Fibroblast of pulmonary artery (primary cell): ENCODE results near the gene KCNJ3.
A peak's percentile ranks its signal among the peaks of the same experiment; 100 is the strongest.

Source experiments
- DNase-seq: peaks from one replicate; pipeline ENCODE4 v3.0.0-alpha.2; 2010; ENCODE audit warnings: low read depth
- H3K4me3 ChIP-seq: replicated peaks from 2 replicates; pipeline ENCODE4 v1.5.1; 2011; ENCODE audit warnings: low read depth, mild to moderate bottlenecking, control low read depth, low read length, moderate library complexity
- TF ChIP-seq, protein P1 (sequence below): IDR thresholded peaks from 2 replicates; pipeline ENCODE4 v1.5.1; 2011; ENCODE audit warnings: mild to moderate bottlenecking, control low read depth, low read length, inconsistent platforms; ENCODE audit errors: missing control alignments

Gene KCNJ3

DNA sequence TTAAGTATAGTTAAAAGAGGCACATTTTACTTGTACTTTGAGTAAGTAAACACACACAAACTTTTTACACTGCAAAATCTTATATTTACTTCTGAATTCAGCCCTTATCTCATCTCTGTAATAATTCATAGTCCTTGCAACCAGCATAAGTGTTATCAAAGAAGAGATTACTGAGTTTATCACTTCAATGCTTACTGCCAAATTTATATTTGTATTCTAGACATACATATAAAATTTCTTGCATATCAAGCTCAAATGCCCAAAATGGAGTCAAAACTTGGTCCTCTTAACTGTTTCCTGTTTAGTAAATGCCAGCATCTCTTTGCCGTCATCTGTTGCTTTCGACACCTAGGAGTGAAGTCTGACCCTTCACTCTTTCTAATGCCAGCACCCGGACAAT is 21.1 kb upstream of the KCNJ3 start:
- TF ChIP-seq, protein P1, sequence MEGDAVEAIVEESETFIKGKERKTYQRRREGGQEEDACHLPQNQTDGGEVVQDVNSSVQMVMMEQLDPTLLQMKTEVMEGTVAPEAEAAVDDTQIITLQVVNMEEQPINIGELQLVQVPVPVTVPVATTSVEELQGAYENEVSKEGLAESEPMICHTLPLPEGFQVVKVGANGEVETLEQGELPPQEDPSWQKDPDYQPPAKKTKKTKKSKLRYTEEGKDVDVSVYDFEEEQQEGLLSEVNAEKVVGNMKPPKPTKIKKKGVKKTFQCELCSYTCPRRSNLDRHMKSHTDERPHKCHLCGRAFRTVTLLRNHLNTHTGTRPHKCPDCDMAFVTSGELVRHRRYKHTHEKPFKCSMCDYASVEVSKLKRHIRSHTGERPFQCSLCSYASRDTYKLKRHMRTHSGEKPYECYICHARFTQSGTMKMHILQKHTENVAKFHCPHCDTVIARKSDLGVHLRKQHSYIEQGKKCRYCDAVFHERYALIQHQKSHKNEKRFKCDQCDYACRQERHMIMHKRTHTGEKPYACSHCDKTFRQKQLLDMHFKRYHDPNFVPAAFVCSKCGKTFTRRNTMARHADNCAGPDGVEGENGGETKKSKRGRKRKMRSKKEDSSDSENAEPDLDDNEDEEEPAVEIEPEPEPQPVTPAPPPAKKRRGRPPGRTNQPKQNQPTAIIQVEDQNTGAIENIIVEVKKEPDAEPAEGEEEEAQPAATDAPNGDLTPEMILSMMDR: no peak
- H3K4me3 ChIP-seq: no peak overlapping the region
- no peak for DNase-seq

- no peak for DNase-seq
- TF ChIP-seq, protein P1: no peak
- H3K4me3 ChIP-seq: no peak overlapping the region
Measured at GRCh38 chr2:154681741-154682140, 16.8 kb upstream of the KCNJ3 start.

GRCh38 chr2:154686162-154686561 is 12.3 kb upstream of the KCNJ3 start:
- no peak for DNase-seq
- H3K4me3 ChIP-seq: no peak overlapping the region
- TF ChIP-seq, protein P1: no peak

DNA sequence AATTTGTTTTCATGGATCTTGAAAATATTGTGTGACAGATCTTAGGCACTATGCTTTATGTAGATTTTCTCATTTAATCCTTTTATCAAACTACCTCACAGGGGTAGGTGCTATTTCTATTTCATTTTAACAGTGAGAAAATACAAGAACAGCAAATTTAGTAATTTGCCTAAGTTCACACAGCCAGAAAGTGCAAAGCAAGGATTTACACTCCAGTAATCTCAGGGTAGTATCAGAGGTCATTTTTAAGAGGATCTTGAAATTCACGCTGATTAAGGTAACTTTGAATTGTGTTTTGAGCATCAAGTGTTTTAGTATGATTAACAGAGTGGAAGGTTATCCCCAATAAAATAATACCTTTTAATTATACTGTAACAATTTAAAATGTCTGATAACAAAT is 10.1 kb upstream of the KCNJ3 start:
- TF ChIP-seq, protein P1: no peak
- H3K4me3 ChIP-seq: no peak overlapping the region
- no peak for DNase-seq

DNA sequence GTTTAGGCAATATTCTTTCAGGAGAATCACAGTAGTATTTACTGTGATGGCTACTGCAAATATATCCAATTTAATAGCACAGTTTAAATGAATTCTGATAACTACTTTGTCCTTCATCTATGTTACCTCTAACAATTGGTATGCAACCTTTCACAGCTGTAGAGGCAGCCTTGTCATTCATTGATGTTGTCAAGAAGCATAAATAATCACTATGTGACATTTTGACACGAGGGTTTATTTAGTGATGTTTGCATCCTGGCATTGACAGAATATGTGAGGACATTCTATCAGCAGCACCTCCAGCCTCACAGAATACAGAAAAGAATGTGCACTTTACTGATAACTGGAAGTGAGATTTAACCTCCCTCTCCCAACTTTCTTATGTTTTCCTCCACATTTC is 9.3 kb upstream of the KCNJ3 start:
- H3K4me3 ChIP-seq: no peak overlapping the region
- DNase-seq: no peak
- TF ChIP-seq, protein P1: no peak

GRCh38 chr2:154692927-154693326 is 5.6 kb upstream of the KCNJ3 start:
- DNase-seq: peak; percentile 20
- TF ChIP-seq, protein P1: no peak
- no peak overlapping the region for H3K4me3 ChIP-seq

GRCh38 chr2:154693741-154694340 is 4.7 kb upstream of the KCNJ3 start:
- TF ChIP-seq, protein P1: no peak
- H3K4me3 ChIP-seq: no peak overlapping the region
- DNase-seq: no peak
